Measurements from ENCODE around the gene WWOX. TPM values are rescaled to one million over a fixed set of nuclear protein-coding genes. Genes with fewer than 3 reads are reported as not detected.

The WWOX gene
- total RNA-seq, 4 donors from 2014 or later: 135 to 209 (median 159) TPM

GRCh38 chr16:79159261-79160049 is 1060.0 kb downstream of the WWOX start:
- DNase-seq: no peak
- Histone ChIP-seq H3K36me3 (no peaks in the 10 kb centered on the region), H3K27me3 (no peaks in the 10 kb centered on the region), H3K4me3 (replicated peaks in 1 of 3) (no peak overlapping the region), H3K27ac (no peak overlapping the region), H3K9me3 (no peaks in the 10 kb centered on the region), H3K4me1 (peaks cover 6 to 11% of the 10 kb centered on the region in 2 donors)
- 94 to 96% methylated on average over 13 of the region's 13 CpGs for WGBS, 2 donors
- TF ChIP-seq, protein P1, sequence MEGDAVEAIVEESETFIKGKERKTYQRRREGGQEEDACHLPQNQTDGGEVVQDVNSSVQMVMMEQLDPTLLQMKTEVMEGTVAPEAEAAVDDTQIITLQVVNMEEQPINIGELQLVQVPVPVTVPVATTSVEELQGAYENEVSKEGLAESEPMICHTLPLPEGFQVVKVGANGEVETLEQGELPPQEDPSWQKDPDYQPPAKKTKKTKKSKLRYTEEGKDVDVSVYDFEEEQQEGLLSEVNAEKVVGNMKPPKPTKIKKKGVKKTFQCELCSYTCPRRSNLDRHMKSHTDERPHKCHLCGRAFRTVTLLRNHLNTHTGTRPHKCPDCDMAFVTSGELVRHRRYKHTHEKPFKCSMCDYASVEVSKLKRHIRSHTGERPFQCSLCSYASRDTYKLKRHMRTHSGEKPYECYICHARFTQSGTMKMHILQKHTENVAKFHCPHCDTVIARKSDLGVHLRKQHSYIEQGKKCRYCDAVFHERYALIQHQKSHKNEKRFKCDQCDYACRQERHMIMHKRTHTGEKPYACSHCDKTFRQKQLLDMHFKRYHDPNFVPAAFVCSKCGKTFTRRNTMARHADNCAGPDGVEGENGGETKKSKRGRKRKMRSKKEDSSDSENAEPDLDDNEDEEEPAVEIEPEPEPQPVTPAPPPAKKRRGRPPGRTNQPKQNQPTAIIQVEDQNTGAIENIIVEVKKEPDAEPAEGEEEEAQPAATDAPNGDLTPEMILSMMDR (IDR thresholded peaks at IDR 0.05): no peak
- TF ChIP-seq POLR2A (IDR thresholded peaks at IDR 0.05): no peak
- intact Hi-C loops (cut with DNase I): no loop called here

- H3K9me3 ChIP-seq: no peaks in the 10 kb centered on the region
- no peak for TF ChIP-seq POLR2A (IDR thresholded peaks at IDR 0.05)
- TF ChIP-seq, protein P1 (IDR thresholded peaks at IDR 0.05): no peak
- 92 to 95% methylated on average over 3 of the region's 3 CpGs for WGBS, 2 donors
- intact Hi-C loops (cut with DNase I): no loop called here
- no peak overlapping the region for H3K4me3 ChIP-seq (replicated peaks in 1 of 3)
- H3K27ac ChIP-seq: no peak overlapping the region
- no peaks in the 10 kb centered on the region for H3K27me3 ChIP-seq
- no peaks in the 10 kb centered on the region for H3K4me1 ChIP-seq
- no peaks in the 10 kb centered on the region for H3K36me3 ChIP-seq
- DNase-seq: no peak
These were observed 1063.5 kb downstream of the WWOX start for GRCh38 chr16:79162977-79163376.

- Histone ChIP-seq H3K4me3 (replicated peaks in 1 of 3) (no peak overlapping the region), H3K4me1 (peaks cover 0 to under 1% of the 10 kb centered on the region in 2 donors), H3K9me3 (no peaks in the 10 kb centered on the region), H3K27me3 (no peaks in the 10 kb centered on the region), H3K27ac (no peak overlapping the region), H3K36me3 (no peaks in the 10 kb centered on the region)
- WGBS, 2 donors: 81 to 82% methylated on average over 13 of the region's 13 CpGs
- intact Hi-C loops (cut with DNase I): no loop called here
- TF ChIP-seq, protein P1 (IDR thresholded peaks at IDR 0.05): no peak
- no peak for TF ChIP-seq POLR2A (IDR thresholded peaks at IDR 0.05)
- DNase-seq: no peak
These were observed 1064.4 kb downstream of the WWOX start for GRCh38 chr16:79163691-79164387.

- no peaks in the 10 kb centered on the region for H3K27me3 ChIP-seq
- H3K4me1 ChIP-seq: peaks cover 0 to 7% of the 10 kb centered on the region in 2 donors
- H3K9me3 ChIP-seq: no peaks in the 10 kb centered on the region
- intact Hi-C loops (cut with DNase I): no loop called here
- DNase-seq: no peak
- no peaks in the 10 kb centered on the region for H3K36me3 ChIP-seq
- WGBS, 2 donors: 90 to 93% methylated on average over 10 of the region's 10 CpGs
- TF ChIP-seq POLR2A (IDR thresholded peaks at IDR 0.05): no peak
- TF ChIP-seq, protein P1 (IDR thresholded peaks at IDR 0.05): no peak
- H3K27ac ChIP-seq: no peak overlapping the region
- H3K4me3 ChIP-seq (replicated peaks in 1 of 3): no peak overlapping the region
These were observed 1065.0 kb downstream of the WWOX start for GRCh38 chr16:79164388-79164995.

Data from thyroid gland (tissue), 4 donors.